Stimulated activated CD8-positive, alpha-beta memory T cell treated with anti-CD3 and anti-CD28 coated beads, Interleukin-7, amount 100 ng/mL, for 1 hour (primary cell): Measurements from ENCODE around the gene IGFBP6.

Experiments used
- DNase-seq, 2 donors: peaks; one replicate each; pipeline ENCODE4 v3.0.0-alpha.2; 2020; ENCODE audit warnings: low read depth in 2 of 2

IGFBP6 gene

DNA sequence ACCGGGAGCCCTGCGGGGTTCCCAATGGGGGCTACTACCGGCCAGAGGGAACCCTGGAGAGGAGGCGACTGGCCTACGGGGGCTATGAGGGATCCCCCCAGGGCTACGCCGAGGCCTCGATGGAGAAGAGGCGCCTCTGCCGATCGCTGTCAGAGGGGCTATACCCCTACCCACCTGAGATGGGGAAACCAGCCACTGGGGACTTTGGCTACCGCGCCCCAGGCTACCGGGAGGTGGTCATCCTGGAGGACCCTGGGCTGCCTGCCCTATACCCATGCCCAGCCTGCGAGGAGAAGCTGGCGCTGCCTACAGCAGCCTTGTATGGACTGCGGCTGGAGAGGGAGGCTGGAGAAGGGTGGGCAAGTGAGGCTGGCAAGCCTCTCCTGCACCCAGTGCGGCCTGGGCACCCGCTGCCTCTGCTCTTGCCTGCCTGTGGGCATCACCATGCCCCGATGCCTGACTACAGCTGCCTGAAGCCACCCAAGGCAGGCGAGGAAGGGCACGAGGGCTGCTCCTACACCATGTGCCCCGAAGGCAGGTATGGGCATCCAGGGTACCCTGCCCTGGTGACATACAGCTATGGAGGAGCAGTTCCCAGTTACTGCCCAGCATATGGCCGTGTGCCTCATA lies 37.9 kb upstream of the IGFBP6 start:
- DNase-seq: no peak

- DNase-seq: no peak
These were observed 37.3 kb upstream of the IGFBP6 start for GRCh38 chr12:53060064-53060720.

GRCh38 chr12:53060721-53061276 lies 36.7 kb upstream of the IGFBP6 start:
- DNase-seq: no peak

GRCh38 chr12:53061404-53062010 lies 36.0 kb upstream of the IGFBP6 start:
- DNase-seq: no peak

DNA sequence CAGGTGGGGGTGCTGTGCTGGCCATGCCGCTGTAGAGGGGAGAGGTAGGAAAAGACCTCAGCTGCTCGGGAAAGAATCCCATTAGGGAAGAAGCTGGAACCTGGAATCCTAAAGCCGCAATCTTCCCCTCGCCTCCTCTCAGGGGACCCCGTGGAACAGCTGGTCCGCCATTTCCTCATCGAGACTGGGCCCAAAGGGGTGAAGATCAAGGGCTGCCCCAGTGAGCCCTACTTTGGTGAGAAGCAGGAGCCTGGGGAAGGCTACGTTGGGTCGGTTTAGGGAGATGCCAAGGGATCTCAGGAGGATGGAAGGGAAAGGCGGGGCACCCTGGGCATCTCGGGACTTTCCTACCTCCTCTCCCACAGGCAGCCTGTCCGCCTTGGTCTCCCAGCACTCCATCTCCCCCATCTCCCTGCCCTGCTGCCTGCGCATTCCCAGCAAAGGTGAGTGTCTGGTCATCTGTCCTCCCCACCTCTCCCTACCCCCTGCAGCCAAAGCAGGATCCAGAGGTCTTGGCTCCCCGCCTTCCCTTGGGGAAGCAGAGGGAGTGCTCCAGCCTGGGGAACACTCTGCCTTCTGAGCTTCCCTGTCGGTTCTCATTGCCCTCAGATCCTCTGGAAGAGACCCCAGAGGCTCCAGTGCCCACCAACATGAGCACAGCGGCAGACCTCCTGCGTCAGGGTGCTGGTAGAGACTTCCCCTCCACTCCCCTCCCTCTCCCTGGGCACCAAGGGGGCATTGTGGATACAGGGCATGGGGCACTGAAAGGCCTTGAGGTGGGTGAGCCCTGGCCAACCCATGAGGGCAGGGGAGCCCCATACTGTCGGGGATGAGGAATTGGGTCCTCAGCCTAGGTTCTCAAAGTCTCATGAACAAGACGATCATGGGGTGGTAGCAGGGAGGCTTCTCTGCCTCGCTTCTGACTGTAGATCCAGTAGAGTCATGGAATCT lies 35.2 kb upstream of the IGFBP6 start:
- DNase-seq: no peak

DNA sequence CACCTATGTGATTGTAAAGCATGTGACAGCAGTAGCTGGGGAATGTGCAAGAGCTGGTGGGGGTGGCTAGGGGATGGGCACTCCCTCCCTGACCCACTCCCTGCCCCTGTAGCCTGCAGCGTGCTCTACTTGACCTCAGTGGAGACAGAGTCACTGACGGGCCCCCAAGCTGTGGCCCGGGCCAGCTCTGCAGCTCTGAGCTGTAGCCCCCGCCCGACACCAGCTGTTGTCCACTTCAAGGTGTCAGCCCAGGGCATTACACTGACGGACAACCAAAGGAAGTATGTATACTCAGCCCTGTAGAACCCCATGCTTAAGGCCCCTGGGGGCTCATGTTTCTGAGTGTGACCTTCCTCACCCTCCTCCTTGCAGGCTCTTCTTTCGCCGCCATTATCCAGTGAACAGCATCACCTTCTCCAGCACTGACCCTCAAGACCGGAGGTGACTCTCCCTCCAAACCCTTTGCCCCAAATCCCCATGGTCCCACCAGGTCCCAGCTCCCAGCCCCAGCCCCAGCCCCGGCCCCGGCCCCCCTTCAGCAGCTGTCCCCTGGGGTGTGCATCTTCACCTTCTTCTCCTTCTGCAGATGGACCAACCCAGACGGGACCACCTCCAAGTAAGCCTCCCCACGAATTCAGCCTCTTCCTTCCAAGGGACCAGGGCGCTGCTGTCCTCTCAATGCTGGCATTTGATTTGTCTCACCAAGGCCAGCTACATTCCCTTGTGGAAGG lies 34.3 kb upstream of the IGFBP6 start:
- no peak for DNase-seq

DNA sequence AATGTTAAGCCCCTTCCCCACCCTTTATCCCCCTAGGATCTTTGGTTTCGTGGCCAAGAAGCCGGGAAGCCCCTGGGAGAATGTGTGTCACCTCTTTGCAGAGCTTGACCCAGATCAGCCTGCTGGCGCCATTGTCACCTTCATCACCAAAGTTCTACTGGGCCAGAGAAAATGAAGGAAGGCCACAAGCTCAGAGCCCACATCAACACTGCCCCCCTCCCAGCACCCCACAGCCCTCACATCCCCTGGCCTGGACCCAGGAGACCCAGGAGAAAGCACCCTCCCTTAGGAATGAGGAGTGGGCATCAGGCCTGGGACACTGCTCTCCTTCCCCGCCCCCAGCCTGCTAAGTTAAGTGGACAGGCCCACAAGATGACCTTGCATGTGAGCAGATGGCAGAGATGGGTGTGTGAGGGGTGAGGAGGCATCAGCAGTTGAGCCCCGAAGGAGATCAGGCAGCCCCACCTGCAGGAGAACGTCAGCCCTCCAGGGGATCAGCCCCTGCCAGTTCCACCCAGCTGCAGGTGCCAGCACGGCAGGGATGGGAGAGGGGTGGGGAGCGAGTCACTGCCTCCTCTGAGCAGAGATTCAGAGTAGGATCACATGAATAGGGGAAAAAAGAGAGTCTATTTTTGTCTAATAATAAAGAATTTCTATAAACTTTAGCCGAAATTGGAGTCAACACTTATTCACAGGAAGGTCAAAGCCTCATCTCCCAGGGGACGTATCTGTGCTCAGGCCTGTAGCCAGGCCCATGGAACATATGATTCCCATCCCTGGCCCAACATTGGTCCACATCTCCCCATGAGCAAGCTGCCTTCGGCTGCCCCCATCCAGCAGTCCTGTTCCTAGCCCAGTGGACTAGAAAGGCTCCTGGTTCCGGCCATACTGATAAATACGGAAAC lies 33.5 kb upstream of the IGFBP6 start:
- no peak for DNase-seq

GRCh38 chr12:53064613-53065436 lies 32.6 kb upstream of the IGFBP6 start:
- no peak for DNase-seq

GRCh38 chr12:53065470-53065869 lies 32.0 kb upstream of the IGFBP6 start:
- no peak for DNase-seq

GRCh38 chr12:53065975-53066931 lies 31.2 kb upstream of the IGFBP6 start:
- peak; percentile 44 to 55 for DNase-seq

- no peak for DNase-seq
These were observed 30.1 kb upstream of the IGFBP6 start for GRCh38 chr12:53067074-53067992.

DNA sequence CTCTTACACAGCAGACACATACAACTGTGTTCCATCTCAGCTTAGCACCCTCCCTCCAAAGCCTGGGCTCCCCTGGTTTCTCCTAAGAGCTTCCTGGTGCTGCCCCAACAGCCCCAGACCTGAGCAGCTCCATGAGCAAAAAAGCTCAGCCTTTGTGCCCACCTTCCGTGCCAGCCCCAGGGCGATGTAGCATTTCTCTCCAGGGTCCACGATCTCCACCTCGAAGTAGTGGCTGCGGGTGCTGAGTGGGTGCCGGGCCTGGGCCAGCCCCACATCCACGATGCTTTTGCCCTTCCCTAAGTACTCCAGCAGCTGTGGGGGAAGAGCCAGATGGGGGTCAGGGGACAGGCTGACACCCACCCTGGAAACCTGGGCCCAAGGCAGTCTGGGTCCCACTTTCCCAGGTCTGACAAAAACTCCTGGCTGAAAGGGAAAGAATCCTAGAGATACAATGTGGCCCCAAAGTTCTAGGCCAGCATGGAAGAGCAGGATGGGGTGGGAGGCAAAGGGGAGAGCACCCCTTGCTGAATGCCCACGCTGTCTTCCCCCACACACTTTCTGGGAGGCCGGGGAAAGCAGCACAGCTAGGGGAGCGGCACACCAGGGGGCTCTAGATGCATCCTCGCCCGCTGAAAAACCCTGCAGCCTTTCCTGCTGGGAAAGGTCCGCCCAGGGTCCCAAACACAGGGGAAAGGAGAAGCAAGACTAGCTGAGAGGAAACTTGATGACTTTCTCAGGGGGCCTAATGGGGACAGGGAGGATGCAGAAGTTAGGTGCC lies 29.3 kb upstream of the IGFBP6 start:
- DNase-seq: no peak

- no peak for DNase-seq
These were observed 28.5 kb upstream of the IGFBP6 start for GRCh38 chr12:53068811-53069585.

DNA sequence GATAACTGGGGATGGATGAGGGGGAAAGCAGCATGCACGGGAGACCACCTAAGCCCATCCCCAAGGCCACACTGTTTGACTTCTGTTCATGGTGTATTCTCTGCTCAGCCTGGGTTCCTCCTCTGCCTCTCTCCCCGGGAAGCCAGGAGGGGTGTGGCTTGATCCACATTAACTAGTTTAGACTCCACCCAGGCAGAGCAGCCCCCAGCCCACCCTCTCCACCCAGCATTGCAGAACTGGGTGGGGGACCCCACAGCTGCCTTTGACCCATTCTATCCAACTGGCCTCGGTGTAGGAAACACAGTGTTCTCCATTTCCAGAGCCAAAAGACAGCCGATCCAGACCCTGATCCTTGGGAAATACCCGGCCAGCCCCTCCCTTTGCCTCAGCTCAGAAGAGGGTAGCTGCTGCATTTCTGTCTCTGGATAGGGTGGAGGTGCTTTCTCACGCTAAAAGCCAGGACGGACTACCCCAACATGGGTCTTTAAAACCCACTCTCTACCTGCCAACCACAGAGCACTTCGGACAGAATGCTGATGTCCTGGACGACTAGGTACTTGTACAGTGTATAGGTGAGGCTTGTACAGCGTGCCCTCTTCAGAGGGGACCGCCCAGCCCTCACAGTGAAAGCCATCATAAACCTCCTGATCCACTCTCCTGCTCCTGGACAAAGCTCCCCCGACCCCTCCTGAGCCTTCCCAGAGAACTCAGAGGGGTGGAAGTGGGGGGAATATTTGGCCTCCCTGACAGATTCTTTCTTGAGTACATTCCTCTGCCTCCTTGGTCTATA lies 27.7 kb upstream of the IGFBP6 start:
- no peak for DNase-seq
